Activated T-cell treated with anti-CD3 and anti-CD28 coated beads, Interleukin-2, amount 50 U/mL, for 4 hours (primary cell): ENCODE results near the gene MSRB3. TPM values are rescaled to one million over a fixed set of nuclear protein-coding genes. Genes with fewer than 3 reads are reported as not detected.

Source experiments
- ATAC-seq, 2 donors: fragments of 200-7000 bp; cut with Tn5 transposase; one replicate each; pipeline ENCODE4 v1.10.0; 2021
- DNase-seq: peaks from one replicate; pipeline ENCODE4 v3.0.0-alpha.2; 2020
- H3K27me3 Mint-ChIP-seq: one replicate; pipeline ENCODE4 v1.8.0; 2021; ENCODE audit warnings: low read depth, mixed read lengths
- H3K36me3 Mint-ChIP-seq: one replicate; pipeline ENCODE4 v1.8.0; 2022; ENCODE audit warnings: mixed read lengths; ENCODE audit not compliant: insufficient read depth
- H3K4me1 Mint-ChIP-seq: one replicate; pipeline ENCODE4 v1.8.0; 2021; ENCODE audit warnings: low read depth, mixed read lengths
- H3K4me3 Mint-ChIP-seq: one replicate; pipeline ENCODE4 v1.8.0; 2021; ENCODE audit warnings: mild to moderate bottlenecking, moderate library complexity, mixed read lengths
- H3K9me3 Mint-ChIP-seq: one replicate; pipeline ENCODE4 v1.8.0; 2021; ENCODE audit warnings: mixed read lengths
- total RNA-seq, 3 donors: library from RNA; stranded (reverse); gene quantifications; one replicate each; pipeline ENCODE4 v1.2.1, GENCODE V29; 2021

MSRB3 gene
- total RNA-seq, 3 donors from 2014 or later, result 0.05 to 0.24 (median 0.10) TPM

- Mint-ChIP-seq H3K9me3 (no peaks in the 10 kb centered on the region), H3K36me3 (no peaks in the 10 kb centered on the region), H3K4me1 (no peaks in the 10 kb centered on the region), H3K4me3 (no peak overlapping the region), H3K27me3 (no peaks in the 10 kb centered on the region)
- no peak for DNase-seq
- no peak for ATAC-seq
These were observed 225.9 kb downstream of the MSRB3 start for GRCh38 chr12:65504417-65504816.

DNA sequence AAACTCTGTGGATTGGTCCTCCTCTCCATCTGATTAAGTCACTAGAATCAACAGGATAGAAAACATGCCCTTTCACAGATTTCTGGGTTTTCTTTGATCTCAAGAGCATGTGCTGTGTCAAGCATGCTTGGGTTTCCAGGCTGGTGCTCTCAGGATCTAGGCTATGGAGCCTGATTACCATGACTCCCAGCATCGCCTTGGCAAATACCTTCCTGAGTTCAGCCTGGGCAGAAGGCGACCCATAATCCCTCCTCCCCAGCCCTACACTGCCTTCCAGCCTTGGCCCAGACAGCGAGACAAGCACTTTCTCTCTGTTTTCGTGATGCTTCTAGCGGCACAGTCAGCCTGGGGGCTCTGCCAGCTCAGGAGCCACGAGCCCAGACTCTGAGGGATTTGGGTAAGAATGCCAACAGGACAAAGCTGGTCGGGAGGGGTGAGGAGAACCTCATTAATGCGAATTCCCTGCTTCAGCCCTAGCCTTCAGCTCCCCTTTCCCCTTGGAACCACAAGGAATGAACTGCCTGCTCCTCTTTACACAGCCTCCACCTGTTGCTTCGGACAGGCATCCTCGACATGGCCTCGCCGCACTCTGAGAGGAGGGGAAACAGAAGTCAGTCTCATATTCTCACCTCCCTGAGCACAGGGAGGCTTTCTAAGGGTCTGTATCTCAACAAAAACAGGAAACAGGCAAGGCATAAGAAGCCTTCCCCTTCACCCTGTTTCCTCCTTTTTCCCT lies 227.1 kb downstream of the MSRB3 start:
- H3K4me3 Mint-ChIP-seq, result no peak overlapping the region

GRCh38 chr12:65508276-65509035 lies 230.0 kb downstream of the MSRB3 start:
- ATAC-seq, result no peak
- no peaks in the 10 kb centered on the region for H3K36me3 Mint-ChIP-seq
- no peaks in the 10 kb centered on the region for H3K9me3 Mint-ChIP-seq
- peaks cover 3% of the 10 kb centered on the region for H3K27me3 Mint-ChIP-seq
- no peak overlapping the region for H3K4me3 Mint-ChIP-seq
- H3K4me1 Mint-ChIP-seq, result no peaks in the 10 kb centered on the region
- no peak for DNase-seq

More for the DNA sequence above, 227.1 kb downstream of the MSRB3 start:
- ATAC-seq, result no peak
- no peak for DNase-seq
- H3K9me3 Mint-ChIP-seq, result no peaks in the 10 kb centered on the region
- H3K36me3 Mint-ChIP-seq, result no peaks in the 10 kb centered on the region
- H3K27me3 Mint-ChIP-seq, result no peaks in the 10 kb centered on the region
- no peaks in the 10 kb centered on the region for H3K4me1 Mint-ChIP-seq

DNA sequence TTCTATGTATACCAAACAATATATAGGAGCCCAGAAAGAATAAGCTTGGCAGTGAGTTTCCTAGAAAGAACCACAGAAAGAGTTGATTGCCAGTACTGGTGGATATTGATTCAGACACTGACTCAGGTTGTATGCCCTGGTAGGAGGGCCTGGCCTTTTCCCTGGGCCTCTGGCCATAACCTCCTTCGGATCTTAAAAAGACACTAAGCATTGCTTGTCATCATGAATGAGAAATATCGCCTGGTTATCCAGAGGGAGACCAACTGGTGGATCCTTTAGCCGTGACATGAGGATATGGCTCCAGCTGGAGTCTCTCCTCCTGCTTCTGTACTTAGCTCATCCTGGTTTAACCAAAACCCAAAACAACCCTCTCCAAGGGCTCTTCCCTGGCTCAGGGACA lies 231.5 kb downstream of the MSRB3 start:
- DNase-seq (no peak), ATAC-seq (no peak)
- no peak overlapping the region for H3K4me3 Mint-ChIP-seq
- H3K27me3 Mint-ChIP-seq, result peaks cover 3% of the 10 kb centered on the region
- H3K9me3 Mint-ChIP-seq, result no peaks in the 10 kb centered on the region
- H3K36me3 Mint-ChIP-seq, result no peaks in the 10 kb centered on the region
- no peaks in the 10 kb centered on the region for H3K4me1 Mint-ChIP-seq

GRCh38 chr12:65510584-65511050 lies 232.1 kb downstream of the MSRB3 start:
- no peaks in the 10 kb centered on the region for H3K9me3 Mint-ChIP-seq

GRCh38 chr12:65511134-65511834 lies 232.8 kb downstream of the MSRB3 start:
- no peak for DNase-seq
- no peaks in the 10 kb centered on the region for H3K4me1 Mint-ChIP-seq
- H3K36me3 Mint-ChIP-seq, result no peaks in the 10 kb centered on the region
- H3K9me3 Mint-ChIP-seq, result no peaks in the 10 kb centered on the region
- no peak for ATAC-seq
- H3K4me3 Mint-ChIP-seq, result no peak overlapping the region
- peaks cover 3% of the 10 kb centered on the region for H3K27me3 Mint-ChIP-seq

More at GRCh38 chr12:65510584-65511050, 232.1 kb downstream of the MSRB3 start:
- Mint-ChIP-seq H3K36me3 (no peaks in the 10 kb centered on the region), H3K4me3 (no peak overlapping the region), H3K27me3 (peaks cover 3% of the 10 kb centered on the region), H3K4me1 (no peaks in the 10 kb centered on the region)
- DNase-seq (no peak), ATAC-seq (no peak)

GRCh38 chr12:65511912-65512311 lies 233.4 kb downstream of the MSRB3 start:
- H3K4me3 Mint-ChIP-seq, result no peak overlapping the region

More at GRCh38 chr12:65511912-65512311, 233.4 kb downstream of the MSRB3 start:
- no peaks in the 10 kb centered on the region for H3K4me1 Mint-ChIP-seq
- ATAC-seq (no peak), DNase-seq (no peak)
- H3K9me3 Mint-ChIP-seq, result no peaks in the 10 kb centered on the region
- peaks cover 3% of the 10 kb centered on the region for H3K27me3 Mint-ChIP-seq
- H3K36me3 Mint-ChIP-seq, result no peaks in the 10 kb centered on the region

Other genes starting within 250 kb of the MSRB3 start
- under 1 TPM in 1 of 3 donors, not detected in 2; 0.08 TPM for gene WIF1, start 157.4 kb upstream of the MSRB3 start, total RNA-seq
- gene LEMD3, start 109.1 kb upstream of the MSRB3 start, total RNA-seq, result 10 to 100 TPM; 30.9 to 34.3 (median 32.5) TPM